Stimulated activated naive CD8-positive, alpha-beta T cell treated with anti-CD3 and anti-CD28 coated beads, Interleukin-15, Interleukin-2, amounts not matched to agents 100 ng/mL and 50 ng/mL, for 24 hours (primary cell): ENCODE results near the gene BAZ2B.

Source experiments
- H3K27ac Mint-ChIP-seq: one replicate; pipeline ENCODE4 v1.8.0; 2021; ENCODE audit warnings: mild to moderate bottlenecking, mixed read lengths
- H3K27me3 Mint-ChIP-seq: one replicate; pipeline ENCODE4 v1.8.0; 2021; ENCODE audit warnings: mixed read lengths
- H3K36me3 Mint-ChIP-seq: one replicate; pipeline ENCODE4 v1.8.0; 2021; ENCODE audit warnings: low read depth, mixed read lengths
- H3K4me1 Mint-ChIP-seq: one replicate; pipeline ENCODE4 v1.8.0; 2021; ENCODE audit warnings: low read depth, mixed read lengths
- H3K4me3 Mint-ChIP-seq: one replicate; pipeline ENCODE4 v1.8.0; 2021; ENCODE audit warnings: mild to moderate bottlenecking, mixed read lengths
- H3K9me3 Mint-ChIP-seq: one replicate; pipeline ENCODE4 v1.8.0; 2021; ENCODE audit warnings: mixed read lengths

Gene BAZ2B

GRCh38 chr2:159606287-159606686 is 10.1 kb downstream of the BAZ2B start:
- Mint-ChIP-seq H3K9me3 (no peaks in the 10 kb centered on the region), H3K4me1 (peaks cover 6% of the 10 kb centered on the region), H3K4me3 (no peak overlapping the region), H3K36me3 (no peaks in the 10 kb centered on the region), H3K27ac (no peak overlapping the region), H3K27me3 (no peaks in the 10 kb centered on the region)

DNA sequence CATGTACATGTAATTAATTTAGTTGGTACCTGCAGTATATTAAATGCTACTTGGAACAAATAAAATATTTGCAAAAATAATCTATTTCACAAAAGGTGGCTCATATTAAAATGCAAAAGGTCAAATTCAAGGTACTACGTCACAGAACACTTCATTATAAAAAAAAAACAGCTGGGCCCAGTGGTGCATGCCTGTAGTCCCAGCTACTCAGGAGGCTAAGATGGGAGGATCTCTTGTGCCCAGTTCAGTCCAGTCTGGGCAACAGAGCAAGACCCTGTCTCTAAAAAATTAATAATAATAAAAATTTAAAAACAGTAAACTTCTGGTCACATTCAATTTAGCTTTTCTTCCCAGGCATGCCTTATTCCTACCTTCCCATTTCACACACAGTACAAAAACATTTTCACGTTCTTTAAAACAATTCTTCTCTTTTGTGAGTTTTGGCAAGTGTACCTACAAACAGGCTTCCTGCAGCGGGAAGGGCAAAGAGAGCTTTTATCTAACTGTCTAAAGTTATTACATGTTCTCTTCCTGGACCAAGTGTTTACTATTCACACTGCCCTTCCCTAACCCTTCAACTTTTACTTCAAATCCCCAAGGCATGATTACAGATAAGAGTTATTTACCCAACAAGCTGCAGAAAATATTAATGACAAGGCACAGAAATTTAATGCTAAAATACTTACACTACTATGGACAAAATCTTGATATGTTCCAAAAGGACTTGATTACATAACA is 10.7 kb downstream of the BAZ2B start:
- no peaks in the 10 kb centered on the region for H3K27me3 Mint-ChIP-seq

DNA sequence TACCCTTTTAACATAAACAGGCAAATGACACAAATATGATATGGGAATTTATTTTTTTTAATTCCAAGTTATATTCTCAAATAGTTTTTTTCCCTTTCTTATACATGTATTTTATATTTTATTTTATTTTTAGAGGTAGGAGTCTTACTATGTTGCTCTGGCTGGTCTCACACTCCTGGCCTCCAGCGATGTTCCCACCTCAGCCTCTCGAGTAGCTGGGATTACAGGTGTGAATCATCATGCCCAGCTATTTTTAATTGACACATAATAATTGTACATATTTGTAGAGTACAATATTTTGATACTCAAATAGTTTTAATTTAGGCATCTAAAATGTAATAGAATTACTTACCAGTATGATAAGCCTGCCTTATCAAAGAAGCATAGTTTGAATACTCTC is 12.2 kb downstream of the BAZ2B start:
- Mint-ChIP-seq H3K36me3 (no peaks in the 10 kb centered on the region), H3K4me1 (peaks cover 13% of the 10 kb centered on the region), H3K27ac (no peak overlapping the region), H3K27me3 (no peaks in the 10 kb centered on the region), H3K4me3 (no peak overlapping the region), H3K9me3 (no peaks in the 10 kb centered on the region)

More for the DNA sequence above, 10.7 kb downstream of the BAZ2B start:
- Mint-ChIP-seq H3K9me3 (no peaks in the 10 kb centered on the region), H3K36me3 (no peaks in the 10 kb centered on the region), H3K4me3 (no peak overlapping the region), H3K4me1 (peaks cover 10% of the 10 kb centered on the region), H3K27ac (no peak overlapping the region)

DNA sequence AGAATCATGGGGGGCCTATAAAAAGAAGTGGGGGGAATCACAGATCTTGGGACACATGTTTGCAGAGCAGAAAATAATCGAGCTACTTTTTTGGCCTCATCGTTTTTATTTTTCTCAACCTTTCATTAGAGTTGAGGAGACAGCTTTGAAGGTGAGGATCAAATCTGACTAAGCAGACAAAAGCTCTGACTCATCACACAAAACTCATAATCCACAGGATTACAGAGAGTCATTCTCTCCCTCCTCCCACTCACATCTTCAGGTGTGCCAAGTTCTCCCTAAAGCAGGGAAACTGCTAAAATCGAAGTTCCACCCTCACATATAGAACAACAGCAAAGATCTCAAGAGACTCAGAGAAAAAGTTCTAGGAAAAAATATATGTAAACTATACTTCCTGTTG is 15.6 kb downstream of the BAZ2B start:
- Mint-ChIP-seq H3K9me3 (no peaks in the 10 kb centered on the region), H3K4me1 (peaks cover 7% of the 10 kb centered on the region), H3K4me3 (no peak overlapping the region), H3K27me3 (no peaks in the 10 kb centered on the region), H3K27ac (no peak overlapping the region), H3K36me3 (no peaks in the 10 kb centered on the region)

DNA sequence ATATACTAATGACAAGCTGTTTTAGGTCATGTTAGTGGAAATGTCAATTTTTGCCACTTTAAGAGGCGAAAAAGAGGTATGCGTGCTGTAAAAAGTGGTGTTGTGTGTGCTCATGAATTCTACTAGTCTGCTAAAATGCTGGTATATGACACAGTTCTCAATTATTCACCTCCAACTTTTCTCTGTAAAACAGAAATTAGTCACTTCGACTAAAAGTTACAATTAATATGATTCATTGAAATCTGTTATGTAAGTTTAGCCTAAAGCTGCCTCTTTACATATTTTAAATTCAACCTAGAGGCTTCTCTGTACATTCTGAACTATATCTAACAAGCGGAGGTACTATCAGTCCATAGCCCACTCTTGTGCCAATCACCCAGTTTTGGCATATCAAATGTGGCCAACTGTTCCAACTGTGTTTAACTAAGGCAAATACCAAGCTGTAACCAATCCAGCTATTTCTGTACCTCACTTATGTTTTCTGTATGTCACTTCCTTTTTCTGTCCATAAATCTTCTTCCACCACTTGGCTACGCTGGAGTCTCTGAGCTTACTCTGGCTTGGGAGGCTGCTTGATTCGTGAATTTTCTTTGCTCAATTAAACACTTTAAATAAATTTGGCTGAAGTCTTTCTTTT is 20.8 kb downstream of the BAZ2B start:
- Mint-ChIP-seq H3K4me3 (no peak overlapping the region), H3K27ac (no peak overlapping the region), H3K27me3 (no peaks in the 10 kb centered on the region)

GRCh38 chr2:159592441-159592840 is 23.9 kb downstream of the BAZ2B start:
- H3K4me3 Mint-ChIP-seq, result no peak overlapping the region
- H3K27me3 Mint-ChIP-seq, result no peaks in the 10 kb centered on the region
- H3K9me3 Mint-ChIP-seq, result no peaks in the 10 kb centered on the region
- no peaks in the 10 kb centered on the region for H3K36me3 Mint-ChIP-seq
- no peak overlapping the region for H3K27ac Mint-ChIP-seq
- no peaks in the 10 kb centered on the region for H3K4me1 Mint-ChIP-seq

More for the DNA sequence above, 20.8 kb downstream of the BAZ2B start:
- Mint-ChIP-seq H3K4me1 (peaks cover 2% of the 10 kb centered on the region), H3K36me3 (no peaks in the 10 kb centered on the region), H3K9me3 (no peaks in the 10 kb centered on the region)

DNA sequence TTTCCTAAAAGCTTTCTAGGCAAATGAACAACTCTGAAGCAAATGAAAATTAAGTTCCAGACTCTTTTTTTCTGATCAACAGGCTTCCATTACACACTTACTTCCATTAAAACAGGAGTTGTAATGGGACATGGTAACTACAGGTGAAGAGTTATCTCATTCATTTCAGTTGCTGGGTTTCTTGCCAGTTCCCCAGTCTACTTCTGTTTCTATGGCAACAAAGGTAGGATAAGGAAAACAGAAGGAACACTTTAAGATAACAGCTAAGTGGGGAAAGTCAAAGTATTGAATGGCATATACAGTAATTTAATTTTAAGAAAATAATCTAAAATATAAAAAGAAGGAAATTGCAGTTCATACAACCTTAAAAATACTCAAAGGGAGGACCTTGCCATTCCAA is 25.1 kb downstream of the BAZ2B start:
- no peaks in the 10 kb centered on the region for H3K36me3 Mint-ChIP-seq
- no peaks in the 10 kb centered on the region for H3K9me3 Mint-ChIP-seq
- H3K4me1 Mint-ChIP-seq, result no peaks in the 10 kb centered on the region
- no peak overlapping the region for H3K4me3 Mint-ChIP-seq
- no peak overlapping the region for H3K27ac Mint-ChIP-seq
- H3K27me3 Mint-ChIP-seq, result no peaks in the 10 kb centered on the region

GRCh38 chr2:159589286-159589685 is 27.1 kb downstream of the BAZ2B start:
- Mint-ChIP-seq H3K27me3 (no peaks in the 10 kb centered on the region), H3K4me3 (no peak overlapping the region), H3K9me3 (no peaks in the 10 kb centered on the region), H3K4me1 (no peaks in the 10 kb centered on the region), H3K36me3 (no peaks in the 10 kb centered on the region), H3K27ac (no peak overlapping the region)

DNA sequence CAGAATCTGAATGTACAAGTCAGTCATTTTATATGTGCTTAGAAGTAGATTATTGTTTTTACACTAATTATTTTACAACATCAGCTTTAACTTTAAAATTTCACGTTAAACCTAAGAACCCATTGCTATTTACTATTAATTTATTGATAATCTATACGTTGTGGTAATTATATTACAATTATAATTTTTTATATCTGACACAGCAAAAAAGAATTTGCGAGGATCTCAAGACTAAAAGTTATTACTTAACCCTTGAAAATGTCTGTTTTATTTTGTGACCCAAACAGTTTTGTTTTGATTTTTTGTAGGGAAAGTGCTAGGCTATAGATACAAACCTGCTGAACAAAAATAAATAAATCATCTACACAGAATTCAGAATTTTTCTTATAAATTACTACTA is 30.3 kb downstream of the BAZ2B start:
- H3K4me3 Mint-ChIP-seq, result no peak overlapping the region
- no peak overlapping the region for H3K27ac Mint-ChIP-seq
- H3K27me3 Mint-ChIP-seq, result no peaks in the 10 kb centered on the region
- H3K4me1 Mint-ChIP-seq, result no peaks in the 10 kb centered on the region
- no peaks in the 10 kb centered on the region for H3K9me3 Mint-ChIP-seq
- no peaks in the 10 kb centered on the region for H3K36me3 Mint-ChIP-seq

- H3K4me1 Mint-ChIP-seq, result no peaks in the 10 kb centered on the region
- H3K27ac Mint-ChIP-seq, result no peak overlapping the region
- no peaks in the 10 kb centered on the region for H3K9me3 Mint-ChIP-seq
- H3K27me3 Mint-ChIP-seq, result no peaks in the 10 kb centered on the region
- H3K36me3 Mint-ChIP-seq, result no peaks in the 10 kb centered on the region
- H3K4me3 Mint-ChIP-seq, result no peak overlapping the region
Observed at GRCh38 chr2:159585622-159586021, 30.7 kb downstream of the BAZ2B start.

- Mint-ChIP-seq H3K4me3 (no peak overlapping the region), H3K27ac (no peak overlapping the region), H3K36me3 (no peaks in the 10 kb centered on the region), H3K27me3 (no peaks in the 10 kb centered on the region), H3K4me1 (no peaks in the 10 kb centered on the region), H3K9me3 (no peaks in the 10 kb centered on the region)
Observed at GRCh38 chr2:159584796-159585195, 31.6 kb downstream of the BAZ2B start.

- Mint-ChIP-seq H3K9me3 (peaks cover 9% of the 10 kb centered on the region), H3K27ac (no peak overlapping the region), H3K4me3 (no peak overlapping the region), H3K27me3 (no peaks in the 10 kb centered on the region), H3K4me1 (no peaks in the 10 kb centered on the region), H3K36me3 (peaks cover 4% of the 10 kb centered on the region)
Observed at GRCh38 chr2:159573846-159574606, 42.3 kb downstream of the BAZ2B start.

DNA sequence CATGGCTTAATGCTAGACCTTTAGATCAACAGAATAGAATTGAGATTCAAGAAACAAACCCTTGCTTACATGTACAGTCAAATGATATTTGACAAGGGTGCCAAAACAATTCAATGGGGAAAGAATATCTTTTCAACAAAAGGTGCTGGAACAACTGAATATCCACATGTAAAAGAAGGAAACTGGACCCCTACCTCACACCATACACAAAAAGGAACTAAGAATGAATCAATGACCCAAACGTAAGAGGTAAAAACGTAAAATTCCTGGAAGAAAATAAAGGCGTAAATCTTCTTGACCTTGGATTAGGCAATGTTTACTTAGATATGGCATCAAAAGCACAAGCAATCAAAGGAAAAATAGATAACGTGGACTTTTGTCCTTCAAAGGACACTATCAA is 43.1 kb downstream of the BAZ2B start:
- Mint-ChIP-seq H3K9me3 (peaks cover 9% of the 10 kb centered on the region), H3K27me3 (no peaks in the 10 kb centered on the region), H3K4me1 (no peaks in the 10 kb centered on the region), H3K27ac (no peak overlapping the region), H3K4me3 (no peak overlapping the region), H3K36me3 (peaks cover 4% of the 10 kb centered on the region)

DNA sequence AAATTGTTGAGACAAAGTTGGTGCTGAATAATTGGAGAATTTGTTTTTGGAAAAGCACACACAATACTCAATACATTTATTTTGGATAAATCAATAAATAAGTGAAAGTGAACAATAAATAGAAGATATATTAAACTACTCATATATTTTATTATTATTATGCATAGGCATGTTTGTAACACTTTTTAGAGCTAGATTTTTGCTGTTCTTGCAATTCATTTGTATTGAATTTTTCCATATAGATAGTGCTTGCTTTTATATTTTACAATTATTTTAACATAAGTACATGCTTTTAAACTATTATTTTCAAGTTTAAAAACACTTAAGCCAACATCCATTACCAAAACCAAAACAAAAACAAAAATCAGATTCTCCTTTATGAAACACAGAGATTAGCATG is 43.9 kb downstream of the BAZ2B start:
- no peak overlapping the region for H3K27ac Mint-ChIP-seq
- H3K36me3 Mint-ChIP-seq, result peaks cover 4% of the 10 kb centered on the region
- H3K9me3 Mint-ChIP-seq, result peaks cover 9% of the 10 kb centered on the region
- no peaks in the 10 kb centered on the region for H3K4me1 Mint-ChIP-seq
- H3K27me3 Mint-ChIP-seq, result no peaks in the 10 kb centered on the region
- no peak overlapping the region for H3K4me3 Mint-ChIP-seq

- Mint-ChIP-seq H3K9me3 (peaks cover 9% of the 10 kb centered on the region), H3K4me1 (no peaks in the 10 kb centered on the region), H3K4me3 (no peak overlapping the region), H3K27ac (no peak overlapping the region), H3K36me3 (peaks cover 4% of the 10 kb centered on the region), H3K27me3 (no peaks in the 10 kb centered on the region)
Observed at GRCh38 chr2:159571540-159572260, 44.6 kb downstream of the BAZ2B start.
